K562 (cell line): ENCODE results near the gene HSD17B8. TPM values are rescaled to one million over a fixed set of nuclear protein-coding genes. Genes with fewer than 3 reads are reported as not detected.

Experiments
- ATAC-seq: fragments of 200-7000 bp; cut with Tn5 transposase; 3 replicates; pipeline ENCODE4 v1.9.1; 2020; ENCODE audit warnings: moderate library complexity
- BruUV-seq: library from RNA; stranded (reverse); fragments of 400-500 nt; replicated peaks from 2 replicates; lab custom pipeline; 2021; lab: Mats Ljungman, UMichigan
- CTCF ChIA-PET: fragments of 300-600 bp; formaldehyde crosslinking; extraction: SDS; loops from one replicate; lab custom pipeline; 2021; ENCODE audit warnings: low intra/inter-chr PET ratio; lab: Yijun Ruan, JAX
- POLR2A ChIA-PET: fragments of 300-600, 350-650 bp; sonication (Branson Sonifier 250); formaldehyde crosslinking; extraction: SDS; loops from one replicate; lab custom pipeline; 2021; ENCODE audit warnings: antibody characterized with exemption, inconsistent platforms; lab: Yijun Ruan, JAX
- DNase-seq, 4 experiments: peaks; one replicate each; pipeline versions ENCODE4 v3.0.0 to v3.0.0-alpha.2; 2011 to 2018; ENCODE audit warnings: low spot score in 3 of 4, mixed read lengths in 3 of 4; ENCODE audit errors: extremely low read depth in 1 of 4
- FAIRE-seq: peaks from 2 replicates; lab custom pipeline; 2011; peaks lifted over from hg19 to GRCh38; lab: Jason Lieb, UNC
- H2AFZ ChIP-seq: 2 replicates; pipeline ENCODE4 v1.6.0; 2011; ENCODE audit warnings: low read depth, low read length, control low read depth, inconsistent platforms
- H3K27ac ChIP-seq: fragments of 200-600 bp; 3 replicates; pipeline ENCODE4 v1.8.0; 2011; ENCODE audit warnings: low read depth, mild to moderate bottlenecking, control low read depth, inconsistent platforms, low read length, moderate library complexity, mixed read lengths; ENCODE audit errors: extremely low read depth
- H3K27me3 ChIP-seq, 2 experiments: fragments of 300-600 bp in 1 of 2; 2 replicates in 1 of 2; 3 replicates in 1 of 2; pipeline versions ENCODE4 v1.6.0 to v1.8.0; 2011; ENCODE audit warnings: inconsistent platforms in 2 of 2, low read length in 2 of 2, mild to moderate bottlenecking in 1 of 2, mixed read lengths in 1 of 2, moderate library complexity in 1 of 2; ENCODE audit not compliant: control insufficient read depth in 2 of 2, insufficient read depth in 2 of 2
- H3K36me3 ChIP-seq: fragments of 300-600 bp; 3 replicates; pipeline ENCODE4 v1.8.0; 2011; ENCODE audit warnings: mild to moderate bottlenecking, low read length, inconsistent platforms; ENCODE audit not compliant: control insufficient read depth, insufficient read depth
- H3K4me1 ChIP-seq, 2 experiments: fragments of 200-600 bp in 1 of 2; replicated peaks in 1 of 2; 2 replicates in 1 of 2; 3 replicates in 1 of 2; pipeline versions ENCODE4 v1.5.1 to v1.8.0; 2011; ENCODE audit warnings: inconsistent platforms in 2 of 2, low read length in 2 of 2, mild to moderate bottlenecking in 1 of 2, mixed read lengths in 1 of 2, moderate library complexity in 1 of 2; ENCODE audit not compliant: control insufficient read depth in 2 of 2, insufficient read depth in 2 of 2
- H3K4me2 ChIP-seq: 2 replicates; pipeline ENCODE4 v1.6.1; 2011; ENCODE audit warnings: low read length, control low read depth, inconsistent platforms, mixed read lengths; ENCODE audit not compliant: insufficient read depth
- H3K4me3 ChIP-seq: fragments of 200-600 bp; sonication (generic), shearing (Covaris generic); 2 replicates; pipeline ENCODE4 v1.5.1; 2016; ENCODE audit warnings: control low read depth, inconsistent platforms
- H3K79me2 ChIP-seq: fragments of 200-600 bp; 3 replicates; pipeline ENCODE4 v1.8.0; 2011; ENCODE audit warnings: low read length, inconsistent platforms; ENCODE audit not compliant: control insufficient read depth, insufficient read depth
- H3K9ac ChIP-seq, 2 experiments: 2 replicates each; pipeline versions ENCODE4 v1.6.0 to v1.6.1; 2011; ENCODE audit warnings: low read depth in 2 of 2, low read length in 2 of 2, control low read depth in 1 of 2, inconsistent platforms in 1 of 2, mild to moderate bottlenecking in 1 of 2, mixed read lengths in 1 of 2; ENCODE audit not compliant: insufficient read depth in 1 of 2
- H3K9me1 ChIP-seq: one replicate; pipeline ENCODE4 v1.6.0; 2011; ENCODE audit warnings: inconsistent platforms, mild to moderate bottlenecking, low read length, moderate library complexity; ENCODE audit not compliant: control insufficient read depth, insufficient read depth
- H3K9me3 ChIP-seq: replicated peaks from 2 replicates; pipeline ENCODE4 v1.5.1; 2011; ENCODE audit warnings: low read depth, low read length, inconsistent platforms; ENCODE audit not compliant: control insufficient read depth, insufficient read depth
- H4K20me1 ChIP-seq: replicated peaks from 2 replicates; pipeline ENCODE4 v1.6.1; 2011; ENCODE audit warnings: low read length, inconsistent platforms, mixed read lengths; ENCODE audit not compliant: control insufficient read depth, insufficient read depth
- BRF1 ChIP-seq: IDR thresholded peaks from 3 replicates; pipeline ENCODE4 v1.6.1; 2011; ENCODE audit warnings: borderline replicate concordance, mild to moderate bottlenecking; ENCODE audit not compliant: insufficient read length; ENCODE audit errors: extremely low read depth
- CXXC5 ChIP-seq: fragments of 250-450 bp; sonication (Bioruptor Pico); IDR thresholded peaks from 2 replicates; pipeline ENCODE4 v1.8.0; 2022; ENCODE audit warnings: inconsistent platforms, mild to moderate bottlenecking, moderate library complexity
- DIDO1 ChIP-seq: fragments of 450-650 bp; IDR thresholded peaks from 2 replicates; pipeline ENCODE4 v1.6.1; 2016; ENCODE audit warnings: low read depth, missing biosample characterization, missing genetic modification characterization
- KDM4B ChIP-seq, 2 experiments: fragments of 450-650 bp in 1 of 2; sonication (generic) in 1 of 2; IDR thresholded peaks; 2 replicates each; pipeline ENCODE4 v1.6.1; 2016 to 2017; ENCODE audit warnings: borderline replicate concordance in 2 of 2, antibody characterized with exemption in 1 of 2, low read depth in 1 of 2, mild to moderate bottlenecking in 1 of 2
- KLF1 ChIP-seq: fragments of 450-650 bp; IDR thresholded peaks from 2 replicates; pipeline ENCODE4 v1.6.1; 2016; ENCODE audit warnings: missing genetic modification characterization, missing compliant biosample characterization
- LARP7 ChIP-seq: fragments of 450-650 bp; IDR thresholded peaks from 2 replicates; pipeline ENCODE4 v1.6.1; 2016
- MAX ChIP-seq: sonication (generic); formaldehyde crosslinking; IDR thresholded peaks from 2 replicates; pipeline ENCODE4 v1.9.0; 2022; ENCODE audit warnings: mild to moderate bottlenecking, missing genetic modification reagents
- MTA1 ChIP-seq: fragments of 450-650 bp; IDR thresholded peaks from 2 replicates; pipeline ENCODE4 v1.6.1; 2017; ENCODE audit warnings: borderline replicate concordance
- NBN ChIP-seq: fragments of 450-650 bp; IDR thresholded peaks from 2 replicates; pipeline ENCODE4 v1.6.1; 2016; ENCODE audit warnings: low read depth, mild to moderate bottlenecking
- NFXL1 ChIP-seq: fragments of 450-650 bp; formaldehyde crosslinking; IDR thresholded peaks from 2 replicates; pipeline ENCODE4 v1.4.0; 2021; ENCODE audit warnings: mild to moderate bottlenecking
- NR2C1 ChIP-seq, 2 experiments: fragments of 450-650 bp; IDR thresholded peaks; 2 replicates each; pipeline ENCODE4 v1.6.1; 2017; ENCODE audit warnings: mild to moderate bottlenecking in 2 of 2, antibody characterized with exemption in 1 of 2, inconsistent platforms in 1 of 2, missing compliant biosample characterization in 1 of 2, missing genetic modification characterization in 1 of 2
- NUFIP1 ChIP-seq: fragments of 450-650 bp; IDR thresholded peaks from 2 replicates; pipeline ENCODE4 v1.6.1; 2018; ENCODE audit not compliant: partially characterized antibody
- PHTF2 ChIP-seq: fragments of 250-450 bp; sonication (Bioruptor Pico); IDR thresholded peaks from 2 replicates; pipeline ENCODE4 v1.5.0; 2021; ENCODE audit warnings: mild to moderate bottlenecking
- RAD51 ChIP-seq: fragments of 450-650 bp; IDR thresholded peaks from 2 replicates; pipeline ENCODE4 v1.7.1; 2016; ENCODE audit warnings: low read depth, mild to moderate bottlenecking, borderline replicate concordance
- ZBTB17 ChIP-seq: fragments of 450-650 bp; formaldehyde crosslinking; IDR thresholded peaks from 2 replicates; pipeline ENCODE4 v1.4.0; 2020; ENCODE audit warnings: mild to moderate bottlenecking
- ZFP36 ChIP-seq: fragments of 150-350 bp; IDR thresholded peaks from 2 replicates; pipeline ENCODE4 v1.6.1; 2018; ENCODE audit warnings: low read length, low read depth; ENCODE audit not compliant: partially characterized antibody
- ZNF253 ChIP-seq: fragments of 250-450 bp; sonication (Bioruptor Pico); conservative IDR thresholded peaks from 2 replicates; pipeline ENCODE4 v1.6.1; 2021; ENCODE audit warnings: mild to moderate bottlenecking
- ZNF263 ChIP-seq: sonication (generic); formaldehyde crosslinking; IDR thresholded peaks from 2 replicates; pipeline ENCODE4 v1.8.0; 2022; ENCODE audit warnings: mild to moderate bottlenecking, missing genetic modification reagents, borderline replicate concordance
- ZNF384 ChIP-seq: IDR thresholded peaks from 2 replicates; pipeline ENCODE4 v1.6.1; 2012; ENCODE audit warnings: low read depth, low read length, improper control_type of control experiment
- ZNF766 ChIP-seq: fragments of 200-800 bp; sonication (Bioruptor generic); conservative IDR thresholded peaks from 2 replicates; pipeline ENCODE4 v1.6.1; 2016; ENCODE audit warnings: missing genetic modification characterization, missing compliant biosample characterization
- WGBS: fragments of 100-300 bp; shearing (Covaris generic); methylation state at CpG from one replicate; pipeline ENCODE4 v1.1.6; 2016; ENCODE audit warnings: low coverage, mixed read lengths; ENCODE audit not compliant: insufficient coverage; ENCODE audit errors: missing lambda C conversion rate; 5-methylcytosine and 5-hydroxymethylcytosine counted together
- in situ Hi-C: fragments of 300-500 bp; cut with MboI; formaldehyde crosslinking; loops from 4 replicates; pipeline ENCODE4 v1.15.0; 2018; ENCODE audit warnings: inconsistent platforms, mixed read lengths
- intact Hi-C: fragments of 100-400 bp; cut with micrococcal nuclease; formaldehyde crosslinking; loops from 2 replicates; pipeline ENCODE4 v1.14.2; 2022
- polyA plus RNA-seq, 8 experiments: library from polyadenylated mRNA; depleted of rRNA in 4 of 8; stranded (reverse) in 5 of 8; unstranded in 3 of 8; fragments of >200 nt; fragmentation: Nextera tagmentation in 2 of 8; fragmentation: Illumina TruSeq in 1 of 8; extraction: Ambion mirVana in 2 of 8; extraction: Trizol in 1 of 8; gene quantifications; 2 replicates each; pipeline versions ENCODE4 v1.2.1 to v1.2.3, GENCODE V29; 2011 to 2014; ENCODE audit warnings: inconsistent platforms in 1 of 8, missing spikeins in 1 of 8
- total RNA-seq, 7 experiments: library from RNA; depleted of rRNA in 6 of 7; stranded (reverse); fragments of >200 nt in 6 of 7; fragmentation: Illumina TruSeq in 2 of 7; extraction: Trizol in 2 of 7; gene quantifications; 2 replicates each; pipeline versions ENCODE4 v1.2.1 to v1.2.3, GENCODE V29; 2011 to 2021; ENCODE audit warnings: low replicate concordance in 1 of 7

The HSD17B8 gene
- total and polyA plus RNA-seq, 9 of the 15 experiments (the other 6 are each of a cell fraction or from before 2014, with no cell fraction given): 3.7 to 35.2 (median 14.2) TPM

- Histone ChIP-seq H3K9ac (no peak overlapping the region), H3K79me2 (no peaks in the 10 kb centered on the region), H3K4me3 (no peak overlapping the region), H3K36me3 (no peaks in the 10 kb centered on the region), H3K27ac (no peak overlapping the region), H3K27me3 (peaks cover 4 to 17% of the 10 kb centered on the region in 2 experiments; a peak in 3 of 5 replicates), H2AFZ (no peak overlapping the region)
- CTCF ChIA-PET: interaction anchor here (0.7 kb wide), 1 partner anchor 16 kb away, joined by 4 read pairs; no protein-coding TSS in a partner anchor
- BruUV-seq: no TSS peak
- DNase-seq: peak in 1 of 4 experiments; percentile 5
- 4% methylated on average over 6 of the region's 6 CpGs for WGBS
- TF ChIP-seq CXXC5 (CRISPR knock-in tag) (no peak), BRF1 (no peak), KDM4B (IDR thresholded peaks at IDR 0.05; ENCODE audit: borderline replicate concordance in 2 of 2, low read depth in 1 of 2) (no peak), PHTF2 (CRISPR knock-in tag) (no peak), RAD51 (no peak), ZNF766 (CRISPR knock-in tag) (no peak), ZNF384 (no peak), ZFP36 (no peak), NUFIP1 (no peak), MTA1 (no peak), MAX (no peak), NFXL1 (CRISPR knock-in tag) (no peak), DIDO1 (no peak), ZNF263 (CRISPR knock-in tag) (no peak), ZBTB17 (CRISPR knock-in tag) (no peak), ZNF253 (CRISPR knock-in tag) (no peak), NBN (no peak), KLF1 (no peak), LARP7 (no peak), NR2C1 (IDR thresholded peaks at IDR 0.05) (no peak), NR2C1 (tag; IDR thresholded peaks at IDR 0.05) (no peak)
- TF ChIP-seq, all 486 proteins: peak for 0
- intact Hi-C loops (no loop called here), in situ Hi-C loops (no loop called here)
- Histone ChIP-seq H3K4me2 (no peak overlapping the region), H3K4me1 (peaks cover under 1 to 6% of the 10 kb centered on the region in 2 experiments; a peak in 3 of 5 replicates), H3K9me3 (no peaks in the 10 kb centered on the region), H4K20me1 (no peaks in the 10 kb centered on the region), H3K9me1 (no peaks in the 10 kb centered on the region)
- ATAC-seq: no peak
- FAIRE-seq: no peak
- POLR2A ChIA-PET: no interaction called here
Observed at GRCh38 chr6:33156561-33156960, 47.9 kb upstream of the HSD17B8 start.
